Subcutaneous adipose tissue (tissue), 4 donors: ENCODE results near the gene GIMAP6. TPM values are rescaled to one million over a fixed set of nuclear protein-coding genes. Genes with fewer than 3 reads are reported as not detected.

ENCODE experiments used
- CTCF ChIP-seq: fragments of 450-650 bp; IDR thresholded peaks from one replicate; pipeline ENCODE4 v1.5.1; 2016; ENCODE audit warnings: low read depth, mild to moderate bottlenecking, control low read depth, antibody characterized with exemption, moderate library complexity
- total RNA-seq, 4 donors: library from RNA; depleted of rRNA; stranded (reverse); fragments of >200 nt; gene quantifications; one replicate each; pipeline ENCODE4 v1.1.0, GENCODE V29; 2016

The GIMAP6 gene
- total RNA-seq, 4 donors from 2014 or later = 34.4 to 78.0 (median 43.1) TPM

- no peak for TF ChIP-seq CTCF
Measured at GRCh38 chr7:150626696-150627095, 5.5 kb downstream of the GIMAP6 start.

GRCh38 chr7:150621376-150621775 lies 10.8 kb downstream of the GIMAP6 start:
- no peak for TF ChIP-seq CTCF

- no peak for TF ChIP-seq CTCF
Measured at GRCh38 chr7:150620617-150621371, 11.4 kb downstream of the GIMAP6 start.

GRCh38 chr7:150620061-150620460 lies 12.1 kb downstream of the GIMAP6 start:
- no peak for TF ChIP-seq CTCF

GRCh38 chr7:150613880-150614279 lies 18.3 kb downstream of the GIMAP6 start:
- TF ChIP-seq CTCF = no peak

- no peak for TF ChIP-seq CTCF
Measured at GRCh38 chr7:150612925-150613324, 19.3 kb downstream of the GIMAP6 start.

GRCh38 chr7:150610233-150610632 lies 22.0 kb downstream of the GIMAP6 start:
- no peak for TF ChIP-seq CTCF
